ENCODE results near the gene MYG1. TPM values are rescaled to one million over a fixed set of nuclear protein-coding genes. Genes with fewer than 3 reads are reported as not detected.

MYG1 gene
- polyA plus RNA-seq, 1 of the 3 experiments (the other 2 are of a cell fraction), result 101 TPM

DNA sequence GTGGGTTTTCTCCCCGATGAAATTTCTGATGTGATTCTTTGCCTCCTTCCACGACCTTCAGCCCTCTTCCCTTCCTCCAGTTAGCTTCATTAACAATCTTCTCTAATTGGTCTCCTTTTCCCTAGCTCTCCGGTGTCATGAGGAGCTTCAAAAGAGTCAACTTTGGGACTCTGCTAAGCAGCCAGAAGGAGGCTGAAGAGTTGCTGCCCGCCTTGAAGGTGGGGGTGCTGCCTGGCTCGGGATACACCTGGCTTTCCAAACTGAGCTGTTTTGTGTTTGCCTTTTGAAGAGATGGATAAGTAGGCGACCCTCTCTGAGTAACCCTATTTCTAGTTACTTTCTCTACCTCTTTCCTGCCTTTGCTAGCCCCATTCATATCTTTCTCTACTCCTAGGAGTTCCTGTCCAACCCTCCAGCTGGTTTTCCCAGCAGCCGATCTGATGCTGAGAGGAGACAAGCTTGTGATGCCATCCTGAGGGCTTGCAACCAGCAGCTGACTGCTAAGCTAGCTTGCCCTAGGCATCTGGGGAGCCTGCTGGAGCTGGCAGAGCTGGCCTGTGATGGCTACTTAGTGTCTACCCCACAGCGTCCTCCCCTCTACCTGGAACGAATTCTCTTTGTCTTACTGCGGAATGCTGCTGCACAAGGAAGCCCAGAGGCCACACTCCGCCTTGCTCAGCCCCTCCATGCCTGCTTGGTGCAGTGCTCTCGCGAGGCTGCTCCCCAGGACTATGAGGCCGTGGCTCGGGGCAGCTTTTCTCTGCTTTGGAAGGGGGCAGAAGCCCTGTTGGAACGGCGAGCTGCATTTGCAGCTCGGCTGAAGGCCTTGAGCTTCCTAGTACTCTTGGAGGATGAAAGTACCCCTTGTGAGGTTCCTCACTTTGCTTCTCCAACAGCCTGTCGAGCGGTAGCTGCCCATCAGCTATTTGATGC is 30.6 kb upstream of the MYG1 start (continued):
- TF ChIP-seq FOXJ3 (CRISPR knock-in tag; IDR thresholded peaks at IDR 0.05), result no peak
- TF ChIP-seq TEAD4 (IDR thresholded peaks at IDR 0.05; ENCODE audit: borderline replicate concordance, insufficient read depth), result no peak
- no peak for TF ChIP-seq SMC3 (IDR thresholded peaks at IDR 0.05; ENCODE audit: low read depth, low read length)
- TF ChIP-seq GATA2 (CRISPR knock-in tag; IDR thresholded peaks at IDR 0.05), result no peak

DNA sequence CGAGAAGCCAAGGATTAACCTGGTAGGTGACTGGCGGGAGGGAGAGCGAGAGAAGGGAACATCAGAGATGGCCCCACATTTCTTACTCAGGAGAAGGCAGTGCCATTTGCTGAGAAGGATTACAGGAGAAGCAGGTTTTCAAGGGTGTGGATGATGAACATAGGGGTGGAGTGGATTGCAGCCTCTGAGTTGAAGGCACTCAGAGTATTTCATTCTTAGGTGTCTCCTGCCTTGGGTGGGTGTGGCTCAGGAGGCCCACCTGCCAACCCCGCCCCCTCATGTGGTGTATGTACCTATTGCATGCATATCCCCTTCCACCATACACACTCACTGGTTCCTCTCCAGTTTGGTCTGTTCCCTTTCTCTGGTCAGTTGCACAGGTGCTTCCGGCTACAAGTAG is 25.1 kb upstream of the MYG1 start:
- no peak for DNase-seq
- Histone ChIP-seq H3K79me2 (ENCODE audit: insufficient read depth) (peaks cover 40% of the 10 kb centered on the region), H3F3A (replicated peaks; ENCODE audit: insufficient read depth) (no peaks in the 10 kb centered on the region), H3K9me3 (no peaks in the 10 kb centered on the region), H3K4me1 (ENCODE audit: control insufficient read depth in 1 of 2, insufficient read depth in 2 of 2, low read depth in 1 of 2, low read length in 1 of 2) (peaks cover 5 to 12% of the 10 kb centered on the region in 2 experiments; a peak in 2 of 4 replicates), H3K9ac (no peak overlapping the region), H3K27me3 (ENCODE audit: insufficient read depth) (no peaks in the 10 kb centered on the region), H2AFZ (ENCODE audit: low read depth) (no peak overlapping the region), H3K4me2 (no peak overlapping the region), H4K20me1 (ENCODE audit: insufficient read depth) (no peaks in the 10 kb centered on the region), H3K4me3 (ENCODE audit: low read depth in 2 of 2, low read length in 1 of 2) (no peak overlapping the region), H3K27ac (ENCODE audit: low read depth in 2 of 2, low read length in 1 of 2) (no peak overlapping the region), H3K36me3 (replicated peaks in 1 of 2; ENCODE audit: control insufficient read depth in 1 of 2, insufficient read depth in 2 of 2, low read length in 1 of 2) (peaks cover 0 to 7% of the 10 kb centered on the region in 2 experiments), H3K9me2 (no peaks in the 10 kb centered on the region)
- WGBS (ENCODE audit: low lambda C conversion rate), result 93% methylated on average over 5 of the region's 5 CpGs
- no peak for TF ChIP-seq EZH2phosphoT487 (IDR thresholded peaks at IDR 0.05; ENCODE audit: borderline replicate concordance, low read depth)
- TF ChIP-seq, protein P1, sequence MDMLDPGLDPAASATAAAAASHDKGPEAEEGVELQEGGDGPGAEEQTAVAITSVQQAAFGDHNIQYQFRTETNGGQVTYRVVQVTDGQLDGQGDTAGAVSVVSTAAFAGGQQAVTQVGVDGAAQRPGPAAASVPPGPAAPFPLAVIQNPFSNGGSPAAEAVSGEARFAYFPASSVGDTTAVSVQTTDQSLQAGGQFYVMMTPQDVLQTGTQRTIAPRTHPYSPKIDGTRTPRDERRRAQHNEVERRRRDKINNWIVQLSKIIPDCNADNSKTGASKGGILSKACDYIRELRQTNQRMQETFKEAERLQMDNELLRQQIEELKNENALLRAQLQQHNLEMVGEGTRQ (IDR thresholded peaks at IDR 0.05; ENCODE audit: borderline replicate concordance, low read depth, low read length), result no peak
- no peak for TF ChIP-seq NFIC (IDR thresholded peaks at IDR 0.05; ENCODE audit: borderline replicate concordance)
- TF ChIP-seq EP300 (IDR thresholded peaks at IDR 0.05; ENCODE audit: borderline replicate concordance in 1 of 2, low read depth in 1 of 2, low read length in 1 of 2), result no peak
- no peak for TF ChIP-seq GATA2 (CRISPR knock-in tag; IDR thresholded peaks at IDR 0.05)
- no peak for TF ChIP-seq POLR2AphosphoS5 (IDR thresholded peaks at IDR 0.05; ENCODE audit: low read depth, low read length)
- ChIA-PET CTCF (no interaction called here), POLR2A (interaction anchor here (0.6 kb wide), 1 partner anchor 1205 kb away, joined by 4 read pairs; the partner anchor contains the start of gene ATG101)

DNA sequence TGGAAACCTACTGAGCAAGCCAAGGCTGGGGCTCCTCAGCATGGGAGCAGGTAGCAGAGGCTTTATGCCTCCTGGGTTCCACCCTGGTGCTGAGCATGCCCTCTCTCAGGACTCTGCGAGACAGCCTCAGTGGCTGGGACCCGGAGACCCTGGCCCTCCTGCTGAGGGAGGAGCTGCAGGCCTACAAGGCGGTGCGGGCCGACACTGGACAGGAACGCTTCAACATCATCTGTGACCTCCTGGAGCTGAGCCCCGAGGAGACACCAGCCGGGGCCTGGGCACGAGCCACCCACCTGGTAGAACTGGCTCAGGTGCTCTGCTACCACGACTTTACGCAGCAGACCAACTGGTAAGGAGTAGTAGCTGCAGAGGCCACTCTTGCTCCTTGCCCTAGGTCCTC is 23.0 kb upstream of the MYG1 start:
- Histone ChIP-seq H3K36me3 (replicated peaks in 1 of 2; ENCODE audit: control insufficient read depth in 1 of 2, insufficient read depth in 2 of 2, low read length in 1 of 2) (peaks cover 2 to 8% of the 10 kb centered on the region in 2 experiments), H4K20me1 (ENCODE audit: insufficient read depth) (no peaks in the 10 kb centered on the region), H3K4me2 (no peak overlapping the region), H3F3A (replicated peaks; ENCODE audit: insufficient read depth) (no peaks in the 10 kb centered on the region), H3K27me3 (ENCODE audit: insufficient read depth) (no peaks in the 10 kb centered on the region), H3K4me3 (ENCODE audit: low read depth in 2 of 2, low read length in 1 of 2) (no peak overlapping the region), H3K27ac (ENCODE audit: low read depth in 2 of 2, low read length in 1 of 2) (no peak overlapping the region), H3K9me3 (no peaks in the 10 kb centered on the region), H3K4me1 (ENCODE audit: control insufficient read depth in 1 of 2, insufficient read depth in 2 of 2, low read depth in 1 of 2, low read length in 1 of 2) (no peaks in the 10 kb centered on the region), H3K9me2 (no peaks in the 10 kb centered on the region), H3K9ac (no peak overlapping the region), H3K79me2 (ENCODE audit: insufficient read depth) (peaks cover 19% of the 10 kb centered on the region), H2AFZ (ENCODE audit: low read depth) (no peak overlapping the region)
- no peak for DNase-seq
- ChIA-PET CTCF (interaction anchor here (1.3 kb wide), 1 partner anchor 63 kb away, joined by 5 read pairs; no protein-coding TSS in a partner anchor), POLR2A (interaction anchor here (0.9 kb wide), 1 partner anchor 19 kb away, joined by 3 read pairs; no protein-coding TSS in a partner anchor)
- WGBS (ENCODE audit: low lambda C conversion rate), result 97% methylated on average over 10 of the region's 11 CpGs
- TF ChIP-seq CHD2 (IDR thresholded peaks at IDR 0.05; ENCODE audit: low read length, partially characterized antibody), result no peak
- TF ChIP-seq GABPA (IDR thresholded peaks at IDR 0.05; ENCODE audit: low read depth), result no peak
- TF ChIP-seq MXI1 (IDR thresholded peaks at IDR 0.05; ENCODE audit: low read depth, low read length), result no peak
- no peak for TF ChIP-seq YY1 (IDR thresholded peaks at IDR 0.05; ENCODE audit: low read depth)
- TF ChIP-seq, protein P2, sequence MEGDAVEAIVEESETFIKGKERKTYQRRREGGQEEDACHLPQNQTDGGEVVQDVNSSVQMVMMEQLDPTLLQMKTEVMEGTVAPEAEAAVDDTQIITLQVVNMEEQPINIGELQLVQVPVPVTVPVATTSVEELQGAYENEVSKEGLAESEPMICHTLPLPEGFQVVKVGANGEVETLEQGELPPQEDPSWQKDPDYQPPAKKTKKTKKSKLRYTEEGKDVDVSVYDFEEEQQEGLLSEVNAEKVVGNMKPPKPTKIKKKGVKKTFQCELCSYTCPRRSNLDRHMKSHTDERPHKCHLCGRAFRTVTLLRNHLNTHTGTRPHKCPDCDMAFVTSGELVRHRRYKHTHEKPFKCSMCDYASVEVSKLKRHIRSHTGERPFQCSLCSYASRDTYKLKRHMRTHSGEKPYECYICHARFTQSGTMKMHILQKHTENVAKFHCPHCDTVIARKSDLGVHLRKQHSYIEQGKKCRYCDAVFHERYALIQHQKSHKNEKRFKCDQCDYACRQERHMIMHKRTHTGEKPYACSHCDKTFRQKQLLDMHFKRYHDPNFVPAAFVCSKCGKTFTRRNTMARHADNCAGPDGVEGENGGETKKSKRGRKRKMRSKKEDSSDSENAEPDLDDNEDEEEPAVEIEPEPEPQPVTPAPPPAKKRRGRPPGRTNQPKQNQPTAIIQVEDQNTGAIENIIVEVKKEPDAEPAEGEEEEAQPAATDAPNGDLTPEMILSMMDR (IDR thresholded peaks at IDR 0.05), result no peak
- TF ChIP-seq, protein P1 (IDR thresholded peaks at IDR 0.05; ENCODE audit: borderline replicate concordance, low read depth, low read length), result no peak
- TF ChIP-seq, protein P3, sequence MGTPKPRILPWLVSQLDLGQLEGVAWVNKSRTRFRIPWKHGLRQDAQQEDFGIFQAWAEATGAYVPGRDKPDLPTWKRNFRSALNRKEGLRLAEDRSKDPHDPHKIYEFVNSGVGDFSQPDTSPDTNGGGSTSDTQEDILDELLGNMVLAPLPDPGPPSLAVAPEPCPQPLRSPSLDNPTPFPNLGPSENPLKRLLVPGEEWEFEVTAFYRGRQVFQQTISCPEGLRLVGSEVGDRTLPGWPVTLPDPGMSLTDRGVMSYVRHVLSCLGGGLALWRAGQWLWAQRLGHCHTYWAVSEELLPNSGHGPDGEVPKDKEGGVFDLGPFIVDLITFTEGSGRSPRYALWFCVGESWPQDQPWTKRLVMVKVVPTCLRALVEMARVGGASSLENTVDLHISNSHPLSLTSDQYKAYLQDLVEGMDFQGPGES (IDR thresholded peaks at IDR 0.05; ENCODE audit: low read depth, low read length), result no peak
